NCI-H128 (cell line): ENCODE data around the gene SLC12A7.
"Not testable (repeated sequence)": the region's sequence is repeated elsewhere in the genome, so short reads cannot be mapped to it uniquely, and the experiment has no call there.

Experiments used
- DNase-seq: peaks from one replicate; lab custom pipeline; 2025; ENCODE audit not compliant: unreplicated experiment; lab: John Stamatoyannopoulos, UW

Gene SLC12A7

DNA sequence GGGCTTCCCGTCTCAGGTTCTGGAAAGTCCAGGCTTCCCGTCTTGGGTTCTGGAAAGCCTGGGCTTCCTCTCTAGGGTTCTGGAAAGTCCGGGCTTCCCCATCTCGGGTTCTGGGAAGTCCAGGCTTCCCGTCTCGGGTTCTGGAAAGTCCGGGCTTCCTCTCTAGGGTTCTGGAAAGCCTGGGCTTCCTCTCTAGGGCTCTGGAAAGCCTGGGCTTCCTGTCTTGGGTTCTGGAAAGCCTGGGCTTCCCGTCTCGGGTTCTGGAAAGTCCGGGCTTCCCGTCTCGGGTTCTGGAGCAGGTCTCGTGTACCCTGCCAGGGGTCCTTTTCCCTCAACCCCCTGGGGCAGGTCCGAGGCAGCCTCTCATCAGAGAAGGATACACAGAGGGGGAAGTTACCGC, 28.8 kb downstream of the SLC12A7 start:
- not testable (repeated sequence) for DNase-seq

DNA sequence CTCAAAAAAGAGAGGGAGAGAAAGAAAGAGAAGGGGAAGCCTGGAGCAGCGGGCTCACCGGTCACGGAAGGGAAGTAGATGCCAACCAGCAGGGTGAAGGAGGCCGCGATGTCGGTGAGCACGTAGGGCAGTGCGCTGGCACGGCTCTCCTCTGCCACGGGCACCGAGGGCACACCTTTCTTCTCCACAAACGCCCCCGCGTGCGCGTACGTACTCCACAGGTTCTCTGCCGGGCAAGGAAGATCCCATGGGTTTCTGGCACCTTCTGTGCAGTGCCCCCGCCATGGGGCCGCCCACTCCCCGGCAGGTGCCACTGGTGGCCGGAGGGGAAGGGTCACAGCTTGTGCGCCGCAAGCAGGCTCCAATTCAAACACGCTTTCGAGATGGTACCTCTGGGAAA, 30.3 kb downstream of the SLC12A7 start:
- no peak for DNase-seq

DNA sequence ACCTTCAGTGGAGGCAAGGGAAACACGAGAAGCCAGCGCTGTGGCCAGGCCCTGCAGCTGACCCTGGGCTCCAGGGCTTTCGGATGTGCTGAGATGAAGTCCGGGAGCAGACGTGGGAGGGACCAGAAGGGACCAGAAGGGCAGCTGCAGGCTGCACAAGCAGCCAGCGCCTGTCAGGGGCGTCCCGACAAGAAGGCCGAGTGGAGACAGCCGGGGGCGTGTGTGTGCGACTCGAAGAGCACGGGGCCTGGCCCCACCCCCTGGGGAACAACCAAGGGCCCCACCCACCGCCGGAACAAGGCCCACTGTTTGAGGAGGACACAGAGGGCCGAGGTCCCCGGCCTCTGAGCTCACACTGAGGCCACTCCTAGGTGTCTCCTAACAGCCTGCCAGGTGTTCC, 31.4 kb downstream of the SLC12A7 start:
- DNase-seq: no peak

DNA sequence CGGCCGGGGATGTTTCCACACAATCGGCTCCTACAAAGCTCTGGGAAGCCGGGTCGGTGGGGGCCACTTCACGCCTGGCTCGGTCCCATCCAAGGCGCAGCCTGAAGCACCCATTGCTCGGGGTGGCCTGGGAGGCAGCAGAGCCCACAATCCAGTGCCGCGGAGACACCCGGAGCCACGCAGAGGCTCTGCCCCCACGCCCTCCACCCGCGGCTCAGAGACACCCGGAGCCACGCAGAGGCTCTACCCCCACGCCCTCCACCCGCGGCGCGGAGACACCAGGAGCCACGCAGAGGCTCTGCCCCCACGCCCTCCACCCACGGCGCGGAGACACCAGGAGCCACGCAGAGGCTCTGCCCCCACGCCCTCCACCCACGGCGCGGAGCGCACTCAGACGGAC, 31.9 kb downstream of the SLC12A7 start:
- no peak for DNase-seq

DNA sequence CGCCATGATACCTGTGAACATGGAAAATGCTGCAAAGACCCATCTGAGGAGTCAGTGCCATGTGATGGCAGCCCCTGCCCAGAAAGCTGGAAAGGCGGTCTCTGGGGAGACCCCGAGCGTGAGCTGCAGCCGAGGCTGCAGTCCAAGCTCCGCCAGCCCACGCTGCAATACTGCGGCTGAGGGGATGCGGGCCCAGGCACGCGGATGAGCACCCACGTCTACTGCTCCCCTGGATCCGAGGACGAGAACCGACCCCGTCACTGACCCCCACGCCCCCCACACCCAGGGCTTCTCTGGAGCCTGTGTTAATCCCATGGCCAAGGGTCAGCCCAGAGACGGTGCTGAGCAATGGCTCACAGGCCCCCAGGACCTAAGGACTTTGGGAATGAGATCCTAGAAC, 32.4 kb downstream of the SLC12A7 start:
- no peak for DNase-seq

DNA sequence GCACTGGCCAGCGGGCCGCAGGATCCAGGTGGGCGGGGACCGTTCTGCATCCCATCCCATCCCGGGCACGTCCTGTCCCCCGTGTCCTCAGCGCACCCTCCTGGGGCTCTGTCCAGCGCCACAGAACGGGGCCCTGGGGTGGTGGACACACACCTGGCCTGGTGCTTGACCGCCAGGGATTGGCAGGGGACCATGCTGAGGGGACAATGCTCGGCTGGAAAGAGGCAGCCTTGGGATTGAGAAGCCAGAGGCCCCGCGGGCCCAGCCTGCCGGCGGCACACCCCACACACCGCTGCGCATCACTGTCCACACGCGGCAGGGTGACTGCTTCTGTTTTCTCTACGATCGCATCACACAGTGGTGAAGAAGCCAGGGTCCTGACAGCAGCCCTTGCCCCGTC, 33.0 kb downstream of the SLC12A7 start:
- DNase-seq: no peak

DNA sequence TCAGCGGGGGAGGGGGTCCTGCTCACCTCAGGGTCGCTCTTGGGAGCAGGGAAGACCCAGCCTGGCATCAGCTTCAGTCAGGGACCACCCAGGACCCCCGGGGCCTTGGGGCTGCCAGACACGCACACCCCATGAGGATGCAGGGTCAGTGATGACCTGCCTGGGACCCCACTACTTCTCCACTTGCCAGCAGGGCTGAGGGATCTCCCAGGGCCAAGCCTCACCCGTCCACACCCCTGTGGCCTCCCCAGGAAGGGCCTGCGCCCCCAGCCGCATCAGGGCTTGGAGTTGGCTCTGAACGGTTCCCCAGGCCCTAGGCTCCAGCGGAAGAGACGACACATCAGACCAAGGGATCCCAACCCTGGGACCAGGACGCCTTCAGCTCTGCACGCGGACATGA, 33.7 kb downstream of the SLC12A7 start:
- no peak for DNase-seq

DNA sequence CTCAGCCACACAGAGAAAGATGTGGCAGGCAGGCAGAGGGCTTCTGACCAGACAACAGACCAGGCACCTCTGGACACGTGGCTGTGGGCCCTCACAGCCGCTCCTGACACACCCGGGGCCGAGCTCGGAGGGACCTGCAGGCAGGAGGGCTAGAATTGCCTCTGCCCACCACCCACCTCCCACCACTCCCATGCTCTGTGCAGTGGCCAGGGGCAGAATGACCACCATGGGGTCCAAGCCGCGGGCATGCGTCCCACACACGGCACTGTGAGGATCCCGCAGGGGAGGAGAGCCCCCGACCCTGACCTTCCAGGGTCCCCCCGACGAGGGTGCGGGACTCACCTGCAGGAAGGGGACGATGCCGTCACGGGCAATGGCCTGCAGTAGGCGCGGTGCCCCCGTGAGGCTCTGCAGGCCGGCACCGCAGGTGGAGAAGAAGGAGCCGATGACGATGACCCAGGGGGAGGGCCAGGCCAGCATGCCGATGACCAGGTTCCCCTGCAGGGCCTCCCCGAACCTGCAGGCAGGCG, 34.3 kb downstream of the SLC12A7 start:
- DNase-seq: no peak

DNA sequence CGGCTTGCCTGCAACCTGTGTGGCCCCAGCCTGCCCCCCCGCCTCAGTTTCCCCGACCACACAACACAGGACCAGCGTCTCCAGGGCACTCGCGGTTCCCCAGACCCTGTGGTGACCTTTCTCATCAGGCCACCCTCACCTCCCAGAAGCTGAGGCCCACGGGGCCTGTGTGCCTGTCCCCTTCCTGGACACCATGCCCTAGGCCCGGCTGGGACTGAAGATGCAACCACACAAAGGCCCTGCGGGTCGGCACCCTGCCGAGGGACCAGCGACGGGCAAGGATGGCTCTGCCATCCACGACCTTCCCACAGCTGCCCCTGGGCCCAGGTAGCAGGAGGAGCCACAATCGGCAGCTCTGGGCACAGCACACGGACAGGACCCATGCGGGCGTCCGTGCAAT, 34.8 kb downstream of the SLC12A7 start:
- no peak for DNase-seq

DNA sequence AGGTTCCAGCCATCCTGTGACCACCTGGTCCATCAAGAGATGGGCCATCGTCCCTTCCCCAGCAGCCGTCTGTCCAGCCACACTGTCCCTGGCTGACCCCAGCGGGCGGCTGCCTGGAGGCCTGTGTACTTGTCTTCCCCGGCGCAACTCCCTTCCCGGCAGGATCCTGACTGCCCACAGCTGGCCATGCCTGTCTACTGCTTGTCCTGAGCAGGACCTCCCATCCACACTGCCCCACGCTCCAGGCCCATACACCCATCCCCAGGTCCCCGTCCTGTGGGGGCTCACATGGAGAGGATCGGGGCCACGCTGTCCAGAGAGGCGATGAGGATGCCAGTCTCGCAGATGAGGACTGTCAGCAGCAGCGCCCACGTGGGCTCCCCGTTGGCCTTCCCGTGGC, 35.5 kb downstream of the SLC12A7 start:
- no peak for DNase-seq

DNA sequence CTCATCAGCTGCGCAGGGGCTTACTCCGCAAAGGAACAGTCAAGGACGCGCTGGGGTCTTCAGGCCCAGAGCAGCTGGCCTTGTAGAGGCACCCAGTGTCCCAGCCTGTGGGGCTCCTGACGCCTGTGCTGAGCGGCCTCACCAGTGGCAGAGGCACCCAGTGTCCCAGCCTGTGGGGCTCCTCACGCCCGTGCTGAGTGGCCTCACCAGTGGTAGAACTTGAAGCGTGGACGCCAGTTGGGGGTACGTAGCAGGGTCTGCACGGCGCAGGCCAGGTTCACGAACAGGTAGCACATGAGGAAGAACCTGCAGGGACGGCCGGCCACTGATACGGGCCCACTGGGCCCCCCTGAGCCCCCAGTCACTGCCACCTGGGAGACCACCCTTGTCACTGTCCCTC, 35.9 kb downstream of the SLC12A7 start:
- no peak for DNase-seq

DNA sequence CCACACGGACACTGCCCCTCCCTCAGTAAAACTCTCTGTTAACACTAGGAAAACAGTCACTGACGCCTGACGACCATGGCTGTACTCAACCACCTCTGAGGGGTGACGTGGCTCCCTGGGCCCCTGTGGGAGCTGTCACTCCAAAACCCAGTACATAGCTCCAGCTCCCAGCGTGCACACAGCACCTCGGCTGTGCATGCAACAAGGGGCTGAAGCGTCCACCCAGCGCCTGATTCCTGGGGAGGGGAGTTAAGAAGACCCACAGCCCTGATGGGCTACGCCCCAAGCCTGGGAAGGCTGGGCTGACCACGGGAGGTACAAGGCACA, 36.3 kb downstream of the SLC12A7 start:
- no peak for DNase-seq

DNA sequence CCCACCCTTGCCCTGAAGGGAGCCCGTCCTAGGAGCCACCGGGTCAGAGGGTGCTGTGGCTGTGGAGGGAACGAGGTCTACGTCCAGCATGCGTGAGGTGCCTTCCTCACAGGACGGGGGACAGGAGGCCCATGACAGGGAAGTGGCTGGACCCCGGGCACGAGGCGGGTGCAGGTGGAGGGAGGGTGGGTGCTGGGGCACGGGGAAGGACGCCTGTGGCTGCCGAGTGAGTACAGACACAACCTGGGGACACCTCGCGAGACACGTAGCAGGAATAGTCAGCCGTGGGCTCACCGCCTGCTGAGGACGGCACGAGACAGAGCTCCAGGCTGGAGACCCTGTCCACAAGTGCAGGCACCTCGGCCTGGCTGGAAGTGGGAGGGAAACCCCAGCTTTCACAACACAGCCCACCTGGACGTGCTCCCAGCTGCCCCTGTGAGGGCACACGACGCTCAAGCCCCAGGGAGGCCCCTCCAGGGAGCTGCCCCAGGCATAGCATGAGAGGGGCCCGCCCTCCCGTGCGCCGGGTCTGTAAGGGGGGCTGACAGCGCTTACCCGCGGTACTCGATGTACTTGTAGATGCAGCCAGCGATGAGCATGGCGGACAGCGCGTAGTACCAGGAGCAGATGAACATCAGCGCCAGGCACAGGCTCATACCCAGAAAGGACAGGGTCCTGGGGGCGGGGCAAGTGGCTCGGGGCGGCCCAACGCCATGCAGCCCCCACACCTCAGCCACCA, 36.9 kb downstream of the SLC12A7 start:
- no peak for DNase-seq

DNA sequence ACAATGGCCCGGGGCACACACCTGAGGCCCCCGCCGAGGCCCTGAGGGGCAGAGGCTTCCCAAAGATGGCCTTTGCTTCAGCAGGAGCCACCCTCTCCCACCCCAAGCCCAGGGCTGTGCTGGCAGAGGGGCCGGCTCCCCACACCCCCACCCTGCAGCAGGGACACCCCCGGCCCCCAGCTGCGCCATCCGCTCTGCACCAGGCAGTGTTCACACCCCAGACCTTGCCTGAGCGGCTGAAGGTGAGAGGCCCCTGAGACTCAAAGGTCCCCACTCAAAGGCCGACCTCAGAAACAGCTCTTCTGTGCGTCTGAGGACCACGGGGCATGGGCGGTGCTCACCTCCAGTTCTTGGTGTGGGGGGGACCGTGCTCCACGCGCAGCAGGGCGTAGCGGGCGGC, 37.6 kb downstream of the SLC12A7 start:
- DNase-seq: no peak

DNA sequence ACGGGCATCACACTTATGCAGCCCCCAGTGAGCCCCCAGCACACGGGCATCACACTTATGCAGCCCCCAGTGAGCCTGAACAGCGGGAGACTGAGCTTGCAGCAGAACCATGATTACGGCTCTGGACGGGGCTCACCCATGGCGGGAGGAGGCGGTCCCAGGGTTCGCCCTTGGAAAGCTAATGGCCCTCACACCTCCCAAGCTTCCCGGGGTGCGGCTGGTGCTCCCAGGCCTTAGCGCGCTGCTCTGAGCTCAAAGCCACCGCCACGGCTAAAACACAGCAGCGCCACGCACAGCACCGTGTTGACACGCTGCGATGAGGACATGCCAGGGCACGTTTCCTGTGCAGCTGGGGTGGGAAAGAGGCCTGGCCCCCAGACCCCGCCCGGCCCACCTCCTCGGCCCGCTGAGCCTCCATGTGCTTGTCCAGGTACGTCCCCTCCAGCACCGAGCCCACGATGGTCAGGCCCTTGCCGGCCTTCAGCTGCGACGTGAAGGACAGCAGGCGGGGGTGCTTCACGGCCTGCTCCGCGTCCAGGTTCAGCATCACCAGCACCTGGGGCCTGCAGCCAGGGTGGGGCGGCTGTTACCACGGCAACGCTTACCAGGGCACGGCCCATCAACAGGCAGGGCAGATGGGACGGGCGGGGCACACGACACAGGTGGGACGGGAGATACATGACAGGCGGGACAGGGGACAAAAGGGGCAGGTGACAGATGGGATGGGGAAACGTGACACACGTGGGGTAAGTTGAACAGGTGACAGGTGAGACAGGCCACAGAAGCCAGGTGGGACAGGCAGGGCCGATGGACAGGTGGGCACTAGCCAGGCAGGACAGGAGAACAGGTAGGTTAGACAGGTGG, 38.4 kb downstream of the SLC12A7 start:
- no peak for DNase-seq

DNA sequence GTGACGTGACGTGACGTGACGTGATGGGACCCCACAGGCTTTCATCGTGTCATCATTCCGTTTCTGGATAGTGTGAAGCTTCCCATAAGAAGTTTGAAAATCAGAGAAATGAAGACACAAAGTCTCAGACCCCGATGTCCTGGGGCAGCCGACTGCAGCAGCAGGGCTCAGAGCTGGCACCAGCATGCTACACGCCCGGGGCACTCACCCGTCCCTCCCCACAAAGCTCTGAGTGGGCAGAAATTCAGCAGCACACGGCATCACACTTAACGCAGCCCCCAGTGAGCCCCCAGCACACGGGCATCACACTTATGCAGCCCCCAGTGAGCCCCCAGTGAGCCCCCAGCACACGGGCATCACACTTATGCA, 42.2 kb downstream of the SLC12A7 start:
- no peak for DNase-seq

DNA sequence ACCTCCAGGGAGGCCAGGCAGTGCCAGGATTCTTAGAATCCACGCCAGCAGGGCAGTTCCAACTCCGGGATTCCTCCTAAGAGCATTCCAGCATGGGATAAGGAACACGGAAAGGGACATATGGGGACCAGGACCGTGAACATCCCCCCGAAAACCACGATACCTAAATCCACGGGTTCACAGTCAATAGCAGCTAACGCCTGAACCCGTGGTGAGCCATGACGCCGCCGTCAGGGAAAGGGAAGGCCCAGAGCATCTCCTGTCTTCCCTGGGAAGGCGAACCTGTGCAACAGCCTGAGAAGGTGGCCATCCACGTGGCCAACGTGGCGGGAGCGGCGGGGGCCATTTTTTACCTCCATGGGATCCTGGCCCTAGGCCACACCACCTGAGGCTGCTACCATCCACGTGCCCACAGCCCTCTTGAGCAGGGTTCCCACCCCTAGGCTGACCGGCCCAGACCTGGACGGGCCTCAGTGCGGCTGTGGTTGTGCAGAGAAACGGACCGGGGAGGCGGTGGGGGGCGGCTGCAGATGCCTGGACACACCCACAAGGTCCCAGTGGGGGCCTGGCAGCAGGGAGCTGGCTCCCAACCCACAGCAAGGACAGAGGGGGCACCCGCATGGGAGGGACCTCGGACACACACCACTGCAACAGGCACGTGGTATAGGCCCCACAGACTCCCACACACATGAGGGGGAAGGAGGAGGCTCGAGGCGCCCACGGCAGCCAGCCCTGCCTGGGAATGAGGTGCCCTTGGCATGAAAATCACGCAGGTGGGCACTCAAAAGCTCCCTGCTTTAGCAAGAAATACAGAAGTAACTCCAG, 42.8 kb downstream of the SLC12A7 start:
- no peak for DNase-seq

DNA sequence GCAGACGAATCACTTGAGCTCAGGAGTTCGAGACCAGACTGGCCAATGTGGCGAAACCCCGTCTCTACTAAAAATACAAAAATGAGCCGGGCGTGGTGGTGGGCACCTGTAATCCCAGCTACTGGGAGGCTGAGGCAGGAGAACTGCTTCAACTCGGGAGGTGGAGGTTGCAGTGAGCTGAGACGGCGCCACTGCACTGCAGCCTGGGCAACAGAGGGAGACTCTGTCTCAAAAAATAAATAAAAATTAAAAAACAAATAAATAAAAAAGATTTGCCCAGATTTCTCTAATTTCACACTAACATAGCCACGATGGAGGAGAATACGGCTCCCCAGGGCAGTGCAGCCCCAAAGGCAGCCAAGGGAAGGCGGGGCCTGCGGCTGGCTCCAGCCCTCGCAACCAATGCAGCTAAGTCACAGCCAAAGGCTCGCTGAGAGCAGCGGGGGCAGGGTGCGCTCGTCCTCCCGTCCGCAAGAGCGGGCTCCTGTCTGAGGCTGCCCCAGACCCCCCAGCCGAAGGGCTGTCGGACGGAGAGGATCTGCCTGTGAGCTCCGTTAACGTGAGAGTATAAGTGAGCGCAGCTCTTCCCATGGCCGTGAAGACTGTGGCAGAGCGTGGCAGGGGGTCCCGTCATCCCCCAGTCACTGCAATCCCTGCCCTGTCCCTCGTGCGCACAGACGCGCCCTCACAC, 43.5 kb downstream of the SLC12A7 start:
- no peak for DNase-seq

DNA sequence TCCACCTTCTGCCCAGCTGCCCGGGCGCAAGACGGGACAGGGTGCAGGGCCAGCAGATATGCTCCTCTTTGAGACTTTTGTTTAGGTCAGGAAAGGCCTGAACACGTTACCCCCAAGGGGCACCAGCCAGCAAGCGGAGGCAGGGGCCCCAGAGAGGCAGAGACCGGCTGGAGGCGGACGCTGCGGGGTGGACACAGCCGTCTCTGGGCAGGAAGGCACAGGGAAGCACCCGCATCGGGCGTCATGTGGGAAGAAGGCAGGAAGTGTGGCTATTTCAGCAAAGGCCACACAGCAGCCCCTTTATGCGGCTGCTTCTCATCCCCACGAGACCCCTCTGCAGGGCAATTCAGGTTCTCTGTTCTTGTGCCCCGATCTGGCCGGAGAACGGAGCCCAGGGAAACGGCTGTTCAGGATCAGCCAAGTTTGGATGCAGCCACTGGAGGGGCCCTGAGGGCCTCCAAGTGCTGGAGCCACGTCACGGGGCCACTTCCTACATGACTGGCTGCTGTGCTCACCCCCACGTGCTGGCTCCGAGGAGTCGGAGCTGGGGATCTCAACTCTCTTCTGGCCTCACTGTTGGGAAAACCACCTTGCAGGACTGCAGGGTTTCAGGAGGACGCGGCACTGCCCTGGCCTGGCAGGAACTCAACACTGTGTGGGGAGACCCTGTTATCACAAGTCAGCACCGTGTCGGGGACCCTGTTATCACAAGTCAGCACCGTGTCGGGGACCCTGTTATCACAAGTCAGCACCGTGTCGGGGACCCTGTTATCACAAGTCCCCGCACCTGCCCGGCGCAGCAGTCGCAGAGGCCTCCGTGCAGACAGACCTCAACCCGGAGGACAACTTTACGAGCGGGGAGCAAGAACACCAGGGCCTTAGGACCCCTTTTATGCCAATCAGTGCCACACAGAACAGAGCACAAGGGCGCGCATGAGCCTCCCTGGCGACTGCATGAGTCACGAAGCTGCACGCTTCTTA, 44.4 kb downstream of the SLC12A7 start:
- no peak for DNase-seq

DNA sequence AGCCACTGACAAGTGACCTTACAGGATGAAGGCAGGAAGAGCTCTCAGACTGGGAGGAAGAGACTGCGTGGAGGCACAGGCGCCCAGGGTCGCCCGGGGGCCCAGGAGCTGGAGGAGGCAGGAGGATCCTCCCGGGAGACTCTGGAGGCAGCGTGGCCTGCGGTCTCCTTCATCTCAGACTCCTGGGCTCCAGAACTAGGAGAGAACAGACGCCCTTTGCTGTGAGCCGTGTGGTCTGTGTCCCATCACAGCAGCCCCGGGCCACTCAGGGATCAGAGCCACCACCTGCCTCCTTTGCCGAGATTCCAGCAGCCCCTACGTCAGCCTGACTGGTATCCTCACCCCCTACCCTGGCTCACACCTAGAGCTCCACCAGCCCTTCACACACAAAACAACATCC, 45.2 kb downstream of the SLC12A7 start:
- no peak for DNase-seq
